Activated effector memory CD4-positive, alpha-beta T cell treated with Interleukin-2 at 50 U/mL for 16 hours (primary cell): ENCODE measurements around the gene SH3BP5L.

Experiments
- DNase-seq: peaks from one replicate; pipeline ENCODE4 v3.0.0-alpha.2; 2020

The SH3BP5L gene

GRCh38 chr1:248825136-248825535, 579 bp downstream of the SH3BP5L start:
- no peak for DNase-seq

- DNase-seq = no peak
These were observed 1.0 kb downstream of the SH3BP5L start for GRCh38 chr1:248824701-248825100.

GRCh38 chr1:248824301-248824700, 1.4 kb downstream of the SH3BP5L start:
- no peak for DNase-seq

GRCh38 chr1:248823517-248824001, 2.2 kb downstream of the SH3BP5L start:
- DNase-seq = no peak

- DNase-seq = no peak
These were observed 3.3 kb downstream of the SH3BP5L start for GRCh38 chr1:248822148-248823032.

GRCh38 chr1:248821641-248822040, 4.1 kb downstream of the SH3BP5L start:
- no peak for DNase-seq

- DNase-seq = no peak
These were observed 4.6 kb downstream of the SH3BP5L start for GRCh38 chr1:248821101-248821500.

- DNase-seq = no peak
These were observed 5.6 kb downstream of the SH3BP5L start for GRCh38 chr1:248820041-248820585.

GRCh38 chr1:248818505-248819374, 7.0 kb downstream of the SH3BP5L start:
- DNase-seq = no peak

- DNase-seq = no peak
These were observed 8.7 kb downstream of the SH3BP5L start for GRCh38 chr1:248817065-248817464.

GRCh38 chr1:248816042-248816851, 9.5 kb downstream of the SH3BP5L start:
- DNase-seq = no peak

GRCh38 chr1:248815407-248816034, 10.2 kb downstream of the SH3BP5L start:
- no peak for DNase-seq

GRCh38 chr1:248814351-248814750, 11.4 kb downstream of the SH3BP5L start:
- no peak for DNase-seq

- DNase-seq = no peak
These were observed 12.2 kb downstream of the SH3BP5L start for GRCh38 chr1:248813546-248813945.

GRCh38 chr1:248812736-248813425, 12.8 kb downstream of the SH3BP5L start:
- DNase-seq = no peak

- no peak for DNase-seq
These were observed 13.9 kb downstream of the SH3BP5L start for GRCh38 chr1:248811514-248812490.

- DNase-seq = no peak
These were observed 14.8 kb downstream of the SH3BP5L start for GRCh38 chr1:248810727-248811513.

GRCh38 chr1:248810000-248810726, 15.6 kb downstream of the SH3BP5L start:
- DNase-seq = no peak
